ENCODE results near the gene EFTUD2.

DNA sequence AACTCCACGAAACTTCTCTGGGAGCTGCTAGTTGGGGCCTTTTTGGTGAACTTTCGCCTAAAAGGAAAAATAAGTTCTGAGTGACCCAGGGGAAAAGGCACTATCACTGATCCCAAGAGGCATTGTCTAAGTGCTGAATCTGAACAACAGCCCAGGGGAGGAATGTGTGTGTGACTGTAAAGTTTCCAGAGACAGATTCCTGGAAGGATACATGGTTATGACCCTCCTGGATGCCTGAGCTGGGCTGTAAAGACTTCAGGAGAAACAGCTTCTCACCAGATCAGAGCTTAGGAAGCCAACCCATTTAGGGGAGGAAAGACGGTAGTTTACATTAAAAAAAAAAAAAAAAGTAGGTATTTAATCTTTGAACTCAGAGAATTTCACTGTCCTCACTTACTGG is 31.4 kb downstream of the EFTUD2 start:
- TF ChIP-seq, protein P1, sequence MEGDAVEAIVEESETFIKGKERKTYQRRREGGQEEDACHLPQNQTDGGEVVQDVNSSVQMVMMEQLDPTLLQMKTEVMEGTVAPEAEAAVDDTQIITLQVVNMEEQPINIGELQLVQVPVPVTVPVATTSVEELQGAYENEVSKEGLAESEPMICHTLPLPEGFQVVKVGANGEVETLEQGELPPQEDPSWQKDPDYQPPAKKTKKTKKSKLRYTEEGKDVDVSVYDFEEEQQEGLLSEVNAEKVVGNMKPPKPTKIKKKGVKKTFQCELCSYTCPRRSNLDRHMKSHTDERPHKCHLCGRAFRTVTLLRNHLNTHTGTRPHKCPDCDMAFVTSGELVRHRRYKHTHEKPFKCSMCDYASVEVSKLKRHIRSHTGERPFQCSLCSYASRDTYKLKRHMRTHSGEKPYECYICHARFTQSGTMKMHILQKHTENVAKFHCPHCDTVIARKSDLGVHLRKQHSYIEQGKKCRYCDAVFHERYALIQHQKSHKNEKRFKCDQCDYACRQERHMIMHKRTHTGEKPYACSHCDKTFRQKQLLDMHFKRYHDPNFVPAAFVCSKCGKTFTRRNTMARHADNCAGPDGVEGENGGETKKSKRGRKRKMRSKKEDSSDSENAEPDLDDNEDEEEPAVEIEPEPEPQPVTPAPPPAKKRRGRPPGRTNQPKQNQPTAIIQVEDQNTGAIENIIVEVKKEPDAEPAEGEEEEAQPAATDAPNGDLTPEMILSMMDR (IDR thresholded peaks at IDR 0.05): no peak
- no peak for TF ChIP-seq POLR2A (IDR thresholded peaks at IDR 0.05)
